GM19023 (cell line): ENCODE results near the gene EIF2S3B.

Experiments
- ATAC-seq: cut with Tn5 transposase; IDR thresholded peaks from one replicate; pipeline ENCODE4 v1.9.1; 2021; ENCODE audit warnings: mild to moderate bottlenecking, moderate library complexity; ENCODE audit not compliant: unreplicated experiment

Gene EIF2S3B

DNA sequence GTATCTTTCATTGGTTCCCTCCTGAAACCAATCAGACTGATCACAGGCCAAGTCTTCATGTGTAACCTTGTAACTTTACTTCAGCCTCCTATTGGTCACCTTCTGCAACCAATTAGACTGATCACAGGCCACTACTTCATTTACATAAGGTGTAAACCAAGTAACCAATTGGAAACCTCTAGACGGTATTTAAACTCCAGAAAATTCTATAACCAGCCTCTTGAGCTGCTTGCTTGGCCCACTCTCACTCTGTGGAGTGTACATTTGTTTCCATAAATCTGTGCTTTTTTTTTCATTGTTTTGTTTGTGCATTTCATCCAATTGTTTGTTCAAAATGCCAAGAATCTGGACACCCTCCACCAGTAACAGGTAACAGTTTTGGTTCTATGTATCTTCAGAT lies 47.5 kb downstream of the EIF2S3B start:
- ATAC-seq, result no peak

DNA sequence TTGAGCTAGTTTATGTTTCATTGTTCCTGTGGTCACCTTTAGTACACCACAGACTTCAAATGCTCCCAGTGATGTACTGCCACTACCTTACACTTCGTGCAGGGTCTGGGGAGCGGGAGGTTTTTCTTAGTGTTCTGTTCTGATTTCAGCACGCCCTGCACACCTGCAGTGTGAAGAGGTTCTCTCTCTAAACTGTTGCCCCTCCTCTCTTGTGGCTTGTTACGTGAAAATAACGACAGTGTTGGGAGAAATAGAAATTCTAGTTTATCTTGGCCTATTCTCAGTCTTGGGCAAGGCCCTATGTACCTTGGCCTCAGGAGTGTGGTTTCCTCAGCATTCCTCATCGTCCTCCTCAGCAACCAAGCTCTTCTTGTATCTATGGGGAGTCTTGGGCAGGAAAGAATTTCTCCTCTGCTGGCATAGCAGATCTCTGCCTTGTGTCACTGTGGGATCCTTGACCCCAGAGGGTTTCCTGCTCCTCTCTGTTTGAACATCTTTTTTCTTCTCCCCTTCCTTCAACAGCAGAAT lies 48.6 kb downstream of the EIF2S3B start:
- ATAC-seq, result no peak

DNA sequence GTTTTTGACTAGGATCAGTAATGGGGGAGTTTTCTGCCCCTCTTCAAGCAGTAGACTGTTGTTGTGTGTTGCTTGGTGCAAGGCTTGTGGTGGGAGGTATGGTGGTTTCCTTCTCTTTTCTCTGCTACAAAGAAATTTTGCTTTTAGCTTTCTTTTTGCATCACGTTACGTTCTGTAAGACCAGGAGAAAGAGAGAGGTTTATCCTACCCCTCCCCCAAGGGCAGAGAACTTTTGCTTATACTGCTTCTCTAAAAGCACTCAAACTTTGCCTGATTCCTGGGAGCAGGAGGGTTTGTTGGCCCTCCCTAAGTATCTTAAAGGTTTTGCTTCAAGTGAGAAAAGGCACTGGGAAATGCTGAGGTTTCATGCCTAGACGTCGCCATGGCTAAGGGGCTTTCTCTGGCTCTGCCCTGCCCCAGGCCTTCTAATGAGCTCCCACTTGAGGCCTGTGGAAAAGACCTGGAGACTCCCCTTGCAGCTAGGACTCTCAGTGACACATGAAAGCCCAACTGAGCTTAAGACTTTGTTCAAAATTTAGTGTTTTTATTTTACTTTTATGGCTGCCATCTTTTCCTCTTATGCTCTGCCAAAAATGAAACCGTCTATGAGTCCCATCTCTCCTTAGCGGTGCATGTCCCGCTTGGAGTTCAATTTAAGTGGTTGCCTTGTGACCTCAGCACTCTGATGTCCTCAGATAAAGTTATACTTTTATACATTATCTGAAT lies 49.2 kb downstream of the EIF2S3B start:
- ATAC-seq, result no peak

DNA sequence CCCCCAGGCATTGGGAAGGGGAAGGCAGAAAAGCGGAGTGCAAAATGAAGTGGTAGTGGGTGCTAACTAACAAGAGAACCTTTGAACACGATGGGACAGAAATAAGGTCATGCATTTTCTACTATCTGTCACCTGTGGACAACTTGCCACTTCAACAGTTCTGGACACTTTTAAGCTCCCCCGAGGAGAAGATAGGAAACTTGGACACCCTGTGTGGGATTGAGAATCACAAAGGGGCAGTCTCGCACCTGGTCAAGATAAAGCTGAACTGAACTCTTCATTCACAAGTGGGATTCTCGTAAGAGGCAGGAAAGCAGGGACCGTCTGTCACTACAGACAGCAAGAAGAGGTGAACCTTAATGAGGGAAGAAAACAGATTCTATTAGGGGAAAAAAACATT lies 51.6 kb downstream of the EIF2S3B start:
- ATAC-seq, result no peak

DNA sequence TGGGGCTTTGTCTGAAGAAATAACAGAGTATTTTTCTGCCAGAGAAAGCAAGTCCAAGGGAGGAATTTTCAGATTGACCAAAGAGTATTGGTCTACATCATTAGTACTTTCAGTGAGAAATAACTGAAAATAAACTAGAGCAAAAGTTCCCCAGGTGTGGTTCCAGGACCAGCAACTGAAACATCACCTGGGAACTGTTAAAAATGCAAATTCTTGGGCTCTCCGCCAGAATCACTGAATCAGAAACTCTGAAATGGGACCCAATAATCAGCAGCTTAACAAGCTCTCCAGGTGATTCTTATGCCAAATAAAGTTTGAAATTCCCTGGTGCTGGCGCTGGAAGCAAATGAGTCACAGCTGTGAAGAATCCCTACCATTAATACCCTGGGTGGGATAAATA lies 52.1 kb downstream of the EIF2S3B start:
- ATAC-seq, result no peak
